ENCODE results near the gene ANXA4.
"Not testable (repeated sequence)": the region's sequence is repeated elsewhere in the genome, so short reads cannot be mapped to it uniquely, and the experiment has no call there.

Gene ANXA4

GRCh38 chr2:69780921-69781320 lies 39.0 kb downstream of the ANXA4 start:
- DNase-seq, result no peak

GRCh38 chr2:69781321-69782248 lies 39.7 kb downstream of the ANXA4 start:
- no peak for DNase-seq

DNA sequence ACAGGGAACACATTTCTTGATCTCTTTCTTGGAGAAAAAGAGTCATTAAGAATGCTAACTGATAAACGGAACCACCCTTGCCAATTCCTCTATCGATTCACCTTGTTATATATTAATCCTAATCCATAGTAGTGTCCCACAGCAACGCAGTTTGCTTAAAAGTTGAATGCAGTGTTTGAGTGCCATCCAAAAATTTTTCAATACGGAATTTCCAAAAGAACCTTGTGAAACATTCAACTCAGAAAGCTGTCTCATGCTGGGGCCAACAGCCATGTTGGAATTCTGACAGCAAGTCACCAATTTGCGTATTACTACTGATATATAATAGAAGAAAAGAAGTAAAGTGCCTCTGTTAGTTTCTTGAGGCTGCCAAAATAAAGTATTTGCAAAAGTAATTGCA lies 42.3 kb downstream of the ANXA4 start:
- no peak for DNase-seq

DNA sequence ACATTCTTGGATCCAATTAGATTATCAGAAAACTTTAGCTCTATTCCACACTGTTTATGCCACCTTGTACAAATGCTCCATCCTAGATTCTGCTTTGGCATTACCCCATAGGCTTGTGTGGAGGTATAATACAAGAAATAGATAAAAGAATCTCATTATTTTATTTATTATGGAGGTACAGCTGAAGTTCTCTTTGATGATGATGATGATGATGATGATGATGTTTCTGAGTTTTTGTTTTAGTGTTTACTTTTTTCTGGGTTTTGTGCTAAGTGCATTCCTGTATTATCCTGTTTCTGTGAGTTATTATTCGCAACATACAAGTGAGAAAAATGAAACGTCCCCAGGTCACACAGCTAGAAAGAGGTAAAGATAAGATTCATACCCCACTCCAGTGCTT lies 43.4 kb downstream of the ANXA4 start:
- DNase-seq, result no peak

GRCh38 chr2:69786052-69786560 lies 44.2 kb downstream of the ANXA4 start:
- DNase-seq, result no peak

DNA sequence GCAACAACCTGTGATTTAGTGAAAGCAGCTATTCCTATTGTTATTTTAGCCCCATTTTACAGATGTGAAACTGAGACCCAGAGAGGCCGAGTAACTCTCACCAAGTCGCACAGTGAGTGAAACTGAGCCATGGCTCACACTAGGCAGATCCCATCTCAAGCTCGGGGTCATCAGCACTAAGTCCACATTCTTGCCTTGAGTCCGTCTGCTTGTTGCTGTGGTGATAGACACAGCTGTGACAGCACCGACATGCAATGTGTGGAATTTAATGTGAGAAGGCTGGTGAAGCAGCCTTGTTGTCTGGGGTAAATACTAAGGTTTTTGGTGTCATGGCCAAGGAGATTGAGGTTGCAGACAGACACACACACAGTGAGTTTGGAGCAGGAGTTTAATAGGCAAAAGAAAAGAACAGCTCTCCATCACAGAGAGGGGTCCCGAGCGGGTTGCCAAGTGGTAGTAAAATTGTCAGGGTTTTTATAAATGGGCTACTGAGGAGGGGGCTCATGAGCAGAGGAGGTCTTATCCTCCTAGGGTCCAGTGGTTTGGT lies 47.3 kb downstream of the ANXA4 start:
- no peak for DNase-seq

DNA sequence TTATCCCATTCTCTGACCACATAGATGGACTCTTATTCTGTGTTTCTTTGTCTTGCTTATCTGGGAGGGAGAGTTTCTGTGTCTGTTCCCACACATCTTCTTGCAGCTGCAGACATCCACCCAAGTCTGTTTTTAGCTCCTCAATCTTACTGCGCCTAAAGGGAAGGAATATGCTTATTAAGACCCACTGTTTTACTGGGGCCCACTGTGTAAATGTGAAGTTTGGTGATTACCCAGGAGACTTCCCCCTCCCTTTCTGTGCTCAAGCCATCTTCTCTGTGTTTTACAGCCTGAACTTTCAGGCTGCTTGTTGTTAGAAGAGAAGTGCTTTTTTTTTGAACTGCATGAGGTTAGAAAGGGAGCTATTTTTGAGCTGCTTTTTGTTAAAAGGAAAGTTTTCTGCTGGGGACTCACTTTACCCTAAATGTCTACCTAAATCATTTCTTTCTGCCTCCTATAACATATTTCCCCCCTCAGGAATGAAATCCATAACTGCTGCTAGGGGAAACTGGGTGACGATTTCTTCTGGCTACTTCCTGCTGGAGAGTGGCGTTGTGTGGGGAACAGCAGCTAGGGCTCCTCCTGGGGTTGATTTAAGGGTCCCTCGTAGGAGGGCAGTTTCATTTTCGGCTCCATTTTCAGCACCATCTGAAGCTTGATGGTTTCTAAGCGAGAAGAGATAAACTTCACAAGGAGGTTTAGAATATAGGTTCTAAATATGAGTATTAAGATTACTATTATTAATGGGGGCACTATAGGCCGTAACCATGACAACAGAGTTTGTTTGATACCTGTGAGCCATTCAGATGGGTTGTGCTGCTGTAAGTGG lies 48.1 kb downstream of the ANXA4 start:
- no peak for DNase-seq

GRCh38 chr2:69790601-69790959 lies 48.6 kb downstream of the ANXA4 start:
- no peak for DNase-seq

DNA sequence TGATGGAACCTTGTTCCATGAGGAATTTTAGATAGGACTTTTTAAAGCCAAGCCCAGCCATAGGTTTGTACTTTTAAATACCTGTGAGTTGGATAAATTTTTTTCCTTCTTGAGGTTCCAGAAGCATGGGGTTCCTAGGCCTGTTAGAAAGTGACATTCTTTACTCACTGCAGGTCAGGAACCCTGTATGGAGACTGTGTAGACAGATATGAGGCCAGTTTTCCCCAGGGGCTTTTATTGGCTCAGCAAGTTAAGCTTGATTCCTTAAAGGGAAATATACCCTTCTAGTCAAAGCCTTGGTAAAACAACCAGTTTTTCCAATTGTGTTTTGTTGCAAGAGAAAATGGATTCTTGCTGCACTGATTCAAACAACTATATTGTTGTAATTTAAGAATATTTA lies 49.1 kb downstream of the ANXA4 start:
- no peak for DNase-seq

GRCh38 chr2:69796174-69796573 lies 54.2 kb downstream of the ANXA4 start:
- no peak for DNase-seq

DNA sequence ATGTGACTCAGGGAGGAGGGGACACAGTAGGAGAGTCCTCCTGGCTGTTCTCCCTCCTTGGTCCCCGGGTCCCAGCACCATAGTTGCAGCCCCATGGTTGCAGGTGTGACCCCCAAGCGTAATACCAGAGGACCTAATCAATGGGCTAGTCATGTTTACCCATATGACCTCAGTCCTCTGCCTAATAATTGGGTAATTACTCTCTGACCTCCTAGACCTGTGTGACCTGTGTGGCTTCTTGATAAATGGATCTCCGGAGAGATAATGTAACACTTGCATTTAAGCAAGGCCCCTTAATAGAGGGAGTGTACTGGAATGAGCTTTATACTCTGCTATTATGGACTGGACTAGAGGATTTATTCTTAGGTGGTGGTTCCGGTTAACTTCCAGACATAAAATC lies 55.3 kb downstream of the ANXA4 start:
- DNase-seq, result no peak

DNA sequence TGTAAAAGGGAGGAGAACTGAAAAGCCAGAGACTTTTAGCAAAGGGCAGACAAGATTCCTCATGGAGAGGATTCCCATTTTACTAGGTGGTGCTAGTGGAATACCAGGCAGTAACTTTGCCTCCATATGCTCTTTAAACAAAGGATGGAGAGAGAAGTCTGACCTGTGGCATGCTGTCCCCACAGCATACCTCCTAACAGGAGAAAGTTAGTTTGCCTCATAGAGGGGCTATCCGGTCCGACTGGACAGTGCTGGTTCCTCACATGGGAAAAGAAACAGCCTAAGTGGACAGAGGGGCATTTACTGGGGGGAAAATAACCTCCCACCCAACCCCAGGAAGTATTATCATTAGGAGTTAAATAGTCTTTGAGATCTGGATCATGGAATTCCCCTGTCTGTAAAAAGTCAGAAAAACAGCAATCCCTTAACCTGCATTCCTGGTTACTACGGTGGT lies 55.9 kb downstream of the ANXA4 start:
- no peak for DNase-seq

- DNase-seq, result no peak
Measured at GRCh38 chr2:69798290-69798908, 56.5 kb downstream of the ANXA4 start.

DNA sequence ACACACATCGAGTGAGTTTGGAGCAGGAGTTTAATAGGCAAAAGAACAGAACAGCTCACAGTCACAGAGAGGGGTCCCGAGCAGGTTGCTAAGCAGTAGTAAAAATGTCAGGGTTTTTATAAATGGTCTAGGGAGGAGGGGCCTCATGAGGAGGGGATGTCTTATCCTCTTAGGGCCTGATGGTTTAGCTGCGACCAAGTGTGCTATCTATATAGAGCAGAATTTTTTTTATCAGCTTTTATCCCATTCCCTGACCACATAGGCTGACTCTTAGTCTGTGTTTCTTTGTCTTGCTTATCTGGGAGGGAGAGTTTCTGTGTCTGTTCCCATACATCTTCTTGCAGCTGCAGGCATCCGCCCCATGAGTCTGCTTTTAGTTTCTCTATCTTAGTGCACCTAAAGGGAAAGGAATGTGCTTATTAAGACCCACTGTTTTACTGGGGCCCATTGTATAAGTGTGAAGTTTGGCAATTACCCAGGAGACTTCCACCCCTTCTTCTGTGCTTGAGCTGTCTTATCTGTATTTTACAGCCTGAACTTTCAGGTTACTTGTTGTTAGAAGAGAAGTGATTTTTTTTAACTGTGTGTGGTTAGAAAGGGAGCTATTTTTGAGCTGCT lies 57.1 kb downstream of the ANXA4 start:
- no peak for DNase-seq

DNA sequence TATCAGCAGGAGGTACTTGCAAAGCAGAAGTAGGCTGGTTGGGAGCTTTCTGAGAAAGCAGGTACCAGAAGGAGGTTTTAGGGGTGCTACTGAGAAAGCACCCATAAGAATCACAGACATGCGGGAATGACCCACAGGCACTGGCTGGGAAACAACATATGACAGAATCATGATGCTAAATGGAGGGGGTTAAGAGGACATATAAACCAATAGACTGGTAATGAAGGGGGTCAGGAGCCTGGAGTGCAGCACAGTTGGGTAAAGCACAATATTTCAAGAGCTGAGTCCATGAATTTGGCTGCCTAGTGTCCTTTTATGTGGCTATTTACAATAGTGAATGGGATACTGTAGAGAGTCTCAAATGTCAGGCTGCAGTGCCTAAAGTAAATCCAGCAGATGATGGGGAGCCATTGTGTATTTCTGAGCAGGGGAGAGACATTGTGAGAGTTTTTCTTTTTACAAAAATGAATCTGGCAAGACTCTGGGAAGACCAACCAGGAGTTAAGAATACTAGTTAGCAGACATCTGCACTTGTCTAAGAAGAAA lies 59.9 kb downstream of the ANXA4 start:
- no peak for DNase-seq

DNA sequence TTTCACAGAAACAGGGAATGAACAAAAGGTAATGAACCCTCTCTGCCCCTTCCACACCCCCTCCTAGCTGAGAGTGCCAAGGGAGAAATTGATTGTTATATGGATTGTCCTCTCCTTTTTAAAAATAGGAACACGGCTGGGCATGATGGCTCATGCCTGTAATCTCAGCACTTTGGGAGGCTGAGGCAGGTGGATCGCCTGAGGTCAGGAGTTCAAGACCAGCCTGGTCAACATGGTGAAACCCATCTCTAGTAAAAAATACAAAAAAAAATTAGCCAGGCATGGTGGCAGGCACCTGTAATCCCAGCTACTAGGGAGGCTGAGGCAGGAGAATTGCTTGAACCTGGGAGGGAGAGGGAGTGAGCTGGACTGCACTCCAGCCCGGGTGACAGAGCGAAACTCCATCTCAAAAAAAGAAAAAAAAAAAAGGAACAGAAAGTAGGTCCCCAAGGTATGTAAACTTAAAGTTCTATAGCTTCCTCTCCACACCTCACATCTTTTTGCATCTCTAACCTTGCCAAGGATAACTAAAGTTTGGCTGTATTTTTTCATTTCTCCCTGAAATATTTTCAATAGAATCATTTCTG lies 60.9 kb downstream of the ANXA4 start:
- not testable (repeated sequence) for DNase-seq

DNA sequence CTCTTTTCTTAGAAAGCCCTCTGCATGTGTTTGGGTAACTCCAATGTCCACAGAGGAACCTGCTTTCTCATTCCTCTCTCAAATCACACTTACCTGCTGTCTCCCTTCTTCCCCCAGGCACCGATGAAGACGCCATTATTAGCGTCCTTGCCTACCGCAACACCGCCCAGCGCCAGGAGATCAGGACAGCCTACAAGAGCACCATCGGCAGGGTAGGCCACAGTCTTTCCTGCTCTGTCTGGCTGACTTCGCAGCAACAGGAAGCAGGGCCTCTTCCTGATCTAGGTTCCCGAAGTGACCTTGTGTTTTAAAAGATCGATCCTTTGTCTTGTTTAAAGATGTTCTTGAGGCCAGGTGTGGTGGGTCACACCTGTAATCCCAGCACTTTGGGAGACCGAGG lies 62.5 kb downstream of the ANXA4 start:
- no peak for DNase-seq

GRCh38 chr2:69805887-69806286 lies 64.0 kb downstream of the ANXA4 start:
- DNase-seq, result no peak

DNA sequence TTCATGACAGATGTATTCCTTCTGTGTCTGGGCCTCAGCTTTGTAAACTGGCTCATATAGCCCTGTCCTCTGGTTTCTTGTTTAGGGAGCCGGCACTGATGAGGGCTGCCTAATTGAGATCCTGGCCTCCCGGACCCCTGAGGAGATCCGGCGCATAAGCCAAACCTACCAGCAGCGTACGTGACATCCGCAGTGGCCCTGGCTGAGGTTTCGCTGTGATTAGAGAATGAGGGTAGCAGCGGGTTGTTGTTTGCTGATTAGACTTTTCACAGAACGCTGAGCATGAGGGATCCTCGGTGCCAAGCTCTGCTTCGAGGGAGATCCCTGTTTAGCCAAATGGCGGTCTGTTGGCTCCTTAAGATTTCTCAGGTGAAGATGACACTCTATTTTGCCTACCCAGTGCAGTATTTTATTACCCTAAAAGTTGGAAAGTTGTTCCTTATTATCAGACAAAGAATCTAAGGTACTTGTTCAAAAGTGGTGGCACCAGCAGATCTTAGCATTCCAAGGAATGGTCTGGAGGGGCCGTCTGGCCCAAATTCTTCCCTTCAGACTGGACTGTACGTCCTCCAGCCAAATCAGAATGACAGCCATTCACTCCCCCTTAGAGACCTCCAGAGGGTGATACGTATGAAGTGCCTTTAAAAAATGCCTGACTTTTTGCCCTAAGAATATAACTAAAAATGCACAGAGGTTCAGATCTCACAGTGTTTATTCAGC lies 66.0 kb downstream of the ANXA4 start:
- DNase-seq, result no peak

- DNase-seq, result no peak
Measured at GRCh38 chr2:69810550-69810949, 68.6 kb downstream of the ANXA4 start.

DNA sequence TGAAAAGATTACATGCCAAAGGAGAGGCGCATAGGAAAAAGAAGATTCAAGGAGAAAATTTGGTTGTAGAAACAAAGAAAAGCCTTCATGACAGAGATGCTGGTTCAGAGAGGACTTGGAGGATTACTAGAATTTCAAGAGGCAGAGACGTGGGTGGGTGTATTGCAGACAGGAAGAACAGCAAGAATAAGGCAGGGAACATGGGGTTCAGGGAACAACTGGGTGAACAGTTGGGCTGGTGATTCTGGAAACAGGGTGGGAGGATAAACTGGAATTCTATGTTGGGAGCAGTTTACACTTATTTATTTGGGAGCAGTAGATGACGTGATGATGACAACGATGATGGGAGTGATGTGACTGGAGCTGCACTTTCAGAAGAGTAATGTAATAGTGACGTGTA lies 69.1 kb downstream of the ANXA4 start:
- no peak for DNase-seq

All from inflammatory macrophage treated with lipopolysaccharide for 1 hour (primary cell).